CD14-positive monocyte (primary cell): ENCODE results near the gene ADAM8. TPM values are rescaled to one million over a fixed set of nuclear protein-coding genes. Genes with fewer than 3 reads are reported as not detected.
A peak's percentile ranks its signal among the peaks of the same experiment; 100 is the strongest.

Source experiments
- DNase-seq, 3 donors: peaks; one replicate each; pipeline ENCODE4 v3.0.0-alpha.2; 2011 to 2022
- H2AFZ ChIP-seq: 2 replicates; pipeline ENCODE4 v1.6.0; 2012; ENCODE audit warnings: mild to moderate bottlenecking, low read depth, low read length, inconsistent platforms; ENCODE audit not compliant: insufficient read depth, poor library complexity, severe bottlenecking
- H3K27ac ChIP-seq, 2 donors: 1 replicate in 1 of 2; 2 replicates in 1 of 2; pipeline ENCODE4 v1.5.1; 2012 to 2013; ENCODE audit warnings: low read length in 2 of 2, control low read depth in 1 of 2, inconsistent platforms in 1 of 2, low read depth in 1 of 2, mild to moderate bottlenecking in 1 of 2
- H3K27me3 ChIP-seq, 2 donors: one replicate each; pipeline versions ENCODE4 v1.6.0 to v1.6.1; 2011 to 2013; ENCODE audit warnings: low read length in 2 of 2; ENCODE audit not compliant: control insufficient read depth in 2 of 2, insufficient read depth in 2 of 2
- H3K36me3 ChIP-seq, 2 donors: replicated peaks in 1 of 2; 1 replicate in 1 of 2; 2 replicates in 1 of 2; pipeline versions ENCODE4 v1.5.1 to v1.6.1; 2012 to 2013; ENCODE audit warnings: low read length in 2 of 2, control low read depth in 1 of 2, inconsistent platforms in 1 of 2, mild to moderate bottlenecking in 1 of 2; ENCODE audit not compliant: insufficient read depth in 2 of 2, control insufficient read depth in 1 of 2
- H3K4me1 ChIP-seq, 2 donors: 1 replicate in 1 of 2; 2 replicates in 1 of 2; pipeline versions ENCODE4 v1.5.1 to v1.6.1; 2012 to 2013; ENCODE audit warnings: low read length in 2 of 2, control low read depth in 1 of 2, inconsistent platforms in 1 of 2, mild to moderate bottlenecking in 1 of 2, moderate library complexity in 1 of 2; ENCODE audit not compliant: insufficient read depth in 2 of 2, control insufficient read depth in 1 of 2
- H3K4me2 ChIP-seq: replicated peaks from 2 replicates; pipeline ENCODE3; 2012; ENCODE audit warnings: low read length, moderate library complexity, mild to moderate bottlenecking; ENCODE audit not compliant: poor library complexity, severe bottlenecking; ENCODE audit errors: extremely low read depth
- H3K4me3 ChIP-seq, 3 experiments: fragments of 200-600 bp in 1 of 3; sonication (generic) in 1 of 3; replicated peaks in 1 of 3; 1 replicate in 2 of 3; 2 replicates in 1 of 3; pipeline ENCODE4 v1.5.1; 2011 to 2013; ENCODE audit warnings: low read length in 3 of 3, mild to moderate bottlenecking in 3 of 3, control low read depth in 2 of 3, low read depth in 2 of 3, inconsistent platforms in 1 of 3, moderate library complexity in 1 of 3
- H3K79me2 ChIP-seq: 2 replicates; pipeline ENCODE4 v1.6.0; 2012; ENCODE audit warnings: mild to moderate bottlenecking, control low read depth, inconsistent platforms, low read length, moderate library complexity; ENCODE audit not compliant: insufficient read depth
- H3K9ac ChIP-seq: 2 replicates; pipeline ENCODE4 v1.6.0; 2017; ENCODE audit warnings: low read length, mild to moderate bottlenecking; ENCODE audit not compliant: insufficient read depth, poor library complexity, severe bottlenecking
- H3K9me3 ChIP-seq, 2 donors: replicated peaks in 1 of 2; 1 replicate in 1 of 2; 2 replicates in 1 of 2; pipeline versions ENCODE4 v1.5.1 to v1.6.1; 2012 to 2013; ENCODE audit warnings: low read length in 2 of 2, control low read depth in 1 of 2; ENCODE audit not compliant: control insufficient read depth in 1 of 2, insufficient read depth in 1 of 2
- H4K20me1 ChIP-seq: 2 replicates; pipeline ENCODE4 v1.6.0; 2012; ENCODE audit warnings: mild to moderate bottlenecking, low read length, control low read depth, moderate library complexity; ENCODE audit not compliant: insufficient read depth
- H3K27ac Mint-ChIP-seq, 7 donors: one replicate each; pipeline ENCODE4 v1.8.0; 2020; ENCODE audit warnings: mild to moderate bottlenecking in 7 of 7, mixed read lengths in 7 of 7, moderate library complexity in 6 of 7, inconsistent platforms in 2 of 7
- H3K27me3 Mint-ChIP-seq, 3 donors: one replicate each; pipeline ENCODE4 v1.8.0; 2021 to 2022; ENCODE audit warnings: low read depth in 3 of 3, mild to moderate bottlenecking in 3 of 3, mixed read lengths in 3 of 3, moderate library complexity in 3 of 3, inconsistent platforms in 1 of 3
- H3K36me3 Mint-ChIP-seq, 2 donors: one replicate each; pipeline ENCODE4 v1.8.0; 2020; ENCODE audit warnings: mixed read lengths in 2 of 2, inconsistent platforms in 1 of 2, mild to moderate bottlenecking in 1 of 2
- H3K4me1 Mint-ChIP-seq: one replicate; pipeline ENCODE4 v1.8.0; 2020; ENCODE audit warnings: mild to moderate bottlenecking, mixed read lengths
- H3K4me3 Mint-ChIP-seq, 2 donors: one replicate each; pipeline ENCODE4 v1.8.0; 2020; ENCODE audit warnings: mild to moderate bottlenecking in 2 of 2, mixed read lengths in 2 of 2, moderate library complexity in 1 of 2
- H3K9me3 Mint-ChIP-seq, 7 donors: one replicate each; pipeline ENCODE4 v1.8.0; 2020 to 2022; ENCODE audit warnings: mixed read lengths in 7 of 7, mild to moderate bottlenecking in 6 of 7, moderate library complexity in 6 of 7, inconsistent platforms in 2 of 7
- CTCF ChIP-seq: fragments of 200-600 bp; IDR thresholded peaks from one replicate; pipeline ENCODE4 v1.8.0; 2022; ENCODE audit warnings: antibody characterized with exemption, mild to moderate bottlenecking
- WGBS: methylation state at CpG from one replicate; pipeline ENCODE4 v1.1.5; 2013; ENCODE audit warnings: missing lambda C conversion rate; ENCODE audit not compliant: insufficient coverage; 5-methylcytosine and 5-hydroxymethylcytosine counted together
- intact Hi-C, 2 donors: fragments of 100-400 bp; cut with micrococcal nuclease; formaldehyde crosslinking; loops; one replicate each; pipeline versions ENCODE4 v1.15.0 to v1.15.1; 2023
- polyA plus RNA-seq, 3 donors: library from polyadenylated mRNA; depleted of rRNA in 1 of 3; unstranded in 2 of 3; stranded (reverse) in 1 of 3; fragments of 300-500 nt in 2 of 3; fragments of >200 nt in 1 of 3; fragmentation: Illumina TruSeq in 2 of 3; gene quantifications; 1 replicate in 2 of 3; 2 replicates in 1 of 3; pipeline ENCODE4 v1.2.3, GENCODE V29; 2012 to 2021

The ADAM8 gene
- polyA plus RNA-seq, 3 donors, result 32.7 to 228 (median 72.8) TPM

- no peak overlapping the region for H3K27ac ChIP-seq
- intact Hi-C loops, result loop anchor here (5.0 to 10.0 kb wide), 4 partner anchors 38 to 242 kb away; partner anchors contain the start of genes TUBGCP2 (in 1 of the 2) and ZNF511 (in 1 of the 2)
These were observed 22.1 kb downstream of the ADAM8 start for GRCh38 chr10:133254421-133255120.

More at GRCh38 chr10:133254421-133255120, 22.1 kb downstream of the ADAM8 start:
- Histone ChIP-seq H3K4me3 (no peak overlapping the region), H3K27me3 (peaks cover 0 to 10% of the 10 kb centered on the region in 2 donors), H3K4me1 (peaks cover 50 to 61% of the 10 kb centered on the region in 2 donors), H3K9ac (no peak overlapping the region), H2AFZ (no peak overlapping the region), H3K36me3 (no peaks in the 10 kb centered on the region), H3K4me2 (no peak overlapping the region), H3K79me2 (no peaks in the 10 kb centered on the region), H4K20me1 (no peaks in the 10 kb centered on the region), H3K9me3 (no peaks in the 10 kb centered on the region)
- WGBS, result 81% methylated on average over 11 of the region's 13 CpGs
- no peaks in the 10 kb centered on the region for H3K9me3 Mint-ChIP-seq
- peak overlapping the region in 5 of 7 donors; percentile 27 to 93 (median 65) for H3K27ac Mint-ChIP-seq
- peaks cover 55% of the 10 kb centered on the region for H3K4me1 Mint-ChIP-seq
- H3K36me3 Mint-ChIP-seq, result no peaks in the 10 kb centered on the region
- H3K27me3 Mint-ChIP-seq, result peaks cover 9 to 19% (median 10%) of the 10 kb centered on the region in 3 donors
- DNase-seq, result no peak
- no peak for TF ChIP-seq CTCF
- H3K4me3 Mint-ChIP-seq, result no peak overlapping the region
